Nephron (organoid): ENCODE results near the gene ANKZF1.

ENCODE experiments used
- H3K27ac Mint-ChIP-seq, 3 experiments: 2 replicates each; pipeline ENCODE4 v1.8.0; 2020; ENCODE audit warnings: mixed read lengths in 3 of 3, mild to moderate bottlenecking in 2 of 3, moderate library complexity in 1 of 3
- H3K27me3 Mint-ChIP-seq: 2 replicates; pipeline ENCODE4 v1.8.0; 2021; ENCODE audit warnings: low read depth, mild to moderate bottlenecking, moderate library complexity, mixed read lengths
- H3K36me3 Mint-ChIP-seq: 2 replicates; pipeline ENCODE4 v1.8.0; 2020; ENCODE audit warnings: low read depth, mixed read lengths
- H3K4me1 Mint-ChIP-seq: 2 replicates; pipeline ENCODE4 v1.8.0; 2020; ENCODE audit warnings: mixed read lengths
- H3K4me3 Mint-ChIP-seq, 3 experiments: 2 replicates each; pipeline ENCODE4 v1.8.0; 2020; ENCODE audit warnings: mild to moderate bottlenecking in 3 of 3, mixed read lengths in 3 of 3, moderate library complexity in 2 of 3
- H3K9me3 Mint-ChIP-seq: 2 replicates; pipeline ENCODE4 v1.8.0; 2020; ENCODE audit warnings: mixed read lengths
- TF ChIP-seq, protein P1 (sequence below), 3 experiments: fragments of 200-600 bp; sonication (generic); IDR thresholded peaks; one replicate each; pipeline ENCODE4 v1.5.0; 2021; ENCODE audit warnings: antibody characterized with exemption in 3 of 3; ENCODE audit not compliant: unreplicated experiment in 3 of 3

The ANKZF1 gene

DNA sequence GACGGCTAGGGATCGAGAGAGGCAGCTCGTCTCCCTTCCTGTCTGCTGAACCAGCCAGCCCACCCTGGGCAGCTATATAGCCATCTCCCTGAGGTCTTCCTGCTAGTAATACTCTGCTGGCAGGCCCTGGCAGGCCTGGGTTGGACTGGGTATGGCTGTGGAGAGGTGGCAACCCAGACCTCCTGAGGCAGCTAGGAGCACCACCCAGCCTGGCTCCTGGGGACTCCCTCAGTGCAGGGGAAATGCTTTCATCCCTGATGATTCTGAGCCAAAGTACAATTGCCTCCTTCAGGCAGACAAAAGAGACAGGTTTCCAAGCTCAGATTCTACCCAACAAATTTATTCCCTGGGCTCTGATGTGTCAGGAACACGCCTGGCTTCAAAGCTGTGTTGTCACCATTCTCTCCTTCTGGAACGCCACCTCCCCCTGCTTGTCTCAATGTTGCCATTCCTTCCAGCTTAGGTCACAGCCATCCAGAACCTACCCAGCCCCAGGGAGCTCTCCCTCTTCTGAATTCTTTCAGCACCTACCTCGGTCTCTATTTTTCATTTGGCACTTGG, 44.8 kb downstream of the ANKZF1 start:
- Mint-ChIP-seq H3K9me3 (no peaks in the 10 kb centered on the region), H3K4me1 (peaks cover 26% of the 10 kb centered on the region), H3K27ac (peak overlapping the region in 2 of 3 experiments; percentile 52 to 69), H3K27me3 (peaks cover 35% of the 10 kb centered on the region), H3K36me3 (no peaks in the 10 kb centered on the region), H3K4me3 (no peak overlapping the region)
- TF ChIP-seq, protein P1, sequence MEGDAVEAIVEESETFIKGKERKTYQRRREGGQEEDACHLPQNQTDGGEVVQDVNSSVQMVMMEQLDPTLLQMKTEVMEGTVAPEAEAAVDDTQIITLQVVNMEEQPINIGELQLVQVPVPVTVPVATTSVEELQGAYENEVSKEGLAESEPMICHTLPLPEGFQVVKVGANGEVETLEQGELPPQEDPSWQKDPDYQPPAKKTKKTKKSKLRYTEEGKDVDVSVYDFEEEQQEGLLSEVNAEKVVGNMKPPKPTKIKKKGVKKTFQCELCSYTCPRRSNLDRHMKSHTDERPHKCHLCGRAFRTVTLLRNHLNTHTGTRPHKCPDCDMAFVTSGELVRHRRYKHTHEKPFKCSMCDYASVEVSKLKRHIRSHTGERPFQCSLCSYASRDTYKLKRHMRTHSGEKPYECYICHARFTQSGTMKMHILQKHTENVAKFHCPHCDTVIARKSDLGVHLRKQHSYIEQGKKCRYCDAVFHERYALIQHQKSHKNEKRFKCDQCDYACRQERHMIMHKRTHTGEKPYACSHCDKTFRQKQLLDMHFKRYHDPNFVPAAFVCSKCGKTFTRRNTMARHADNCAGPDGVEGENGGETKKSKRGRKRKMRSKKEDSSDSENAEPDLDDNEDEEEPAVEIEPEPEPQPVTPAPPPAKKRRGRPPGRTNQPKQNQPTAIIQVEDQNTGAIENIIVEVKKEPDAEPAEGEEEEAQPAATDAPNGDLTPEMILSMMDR (IDR thresholded peaks at IDR 0.05; ENCODE audit: unreplicated experiment in 3 of 3): no peak

DNA sequence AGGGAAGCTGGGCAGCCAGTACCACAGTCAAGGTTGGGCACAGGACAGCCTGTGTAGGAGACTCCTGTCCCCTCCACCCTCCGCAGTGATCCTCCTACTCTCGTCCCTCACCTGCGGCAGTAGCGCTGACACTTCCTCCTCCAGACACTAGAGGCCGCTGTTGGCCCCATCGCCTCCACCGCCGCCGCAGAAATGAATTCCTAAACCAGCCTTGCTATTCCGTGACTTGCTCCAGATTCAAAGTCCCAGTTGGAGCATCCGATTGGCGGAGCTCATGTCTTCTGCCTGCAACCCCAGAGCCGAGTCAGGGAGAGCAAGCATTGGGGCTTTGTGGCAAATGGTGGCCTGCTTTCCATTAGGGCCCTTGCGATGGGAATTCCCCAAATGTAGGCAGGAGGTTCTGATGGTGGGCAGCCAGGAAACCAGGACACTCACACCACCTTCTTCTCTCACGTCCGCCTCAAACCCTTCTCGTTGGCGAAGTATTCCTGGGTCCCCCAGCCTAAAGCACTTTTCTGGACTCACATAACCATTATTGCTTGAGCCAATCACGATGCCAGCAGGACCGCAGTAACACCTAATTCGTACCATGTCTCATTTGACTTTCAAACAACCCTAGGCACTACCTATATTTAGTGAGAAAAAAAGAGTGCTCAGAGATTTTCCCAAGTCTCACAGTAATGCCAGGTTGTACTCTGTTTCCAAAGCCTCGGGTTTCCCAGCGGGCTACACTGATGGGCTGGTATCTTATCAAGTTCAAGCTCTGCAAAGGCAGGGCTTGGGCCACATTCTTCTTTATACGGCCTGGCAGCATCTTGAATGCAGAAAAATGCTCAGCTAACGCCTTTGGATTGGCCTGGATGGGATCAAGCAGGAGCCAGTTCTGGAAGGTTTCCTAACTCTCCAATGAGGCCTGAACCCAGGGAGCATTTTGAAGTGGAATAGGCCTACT, 48.4 kb downstream of the ANKZF1 start:
- H3K9me3 Mint-ChIP-seq: no peaks in the 10 kb centered on the region
- peaks cover 18% of the 10 kb centered on the region for H3K27me3 Mint-ChIP-seq
- peak overlapping the region; percentile 85 to 95 (median 93) for H3K4me3 Mint-ChIP-seq
- peaks cover 50% of the 10 kb centered on the region for H3K4me1 Mint-ChIP-seq
- TF ChIP-seq, protein P1 (IDR thresholded peaks at IDR 0.05; ENCODE audit: unreplicated experiment in 3 of 3): peak; percentile 96 to 99 (median 99)
- H3K27ac Mint-ChIP-seq: peak overlapping the region; percentile 81 to 97 (median 86)
- peaks cover 15% of the 10 kb centered on the region for H3K36me3 Mint-ChIP-seq

DNA sequence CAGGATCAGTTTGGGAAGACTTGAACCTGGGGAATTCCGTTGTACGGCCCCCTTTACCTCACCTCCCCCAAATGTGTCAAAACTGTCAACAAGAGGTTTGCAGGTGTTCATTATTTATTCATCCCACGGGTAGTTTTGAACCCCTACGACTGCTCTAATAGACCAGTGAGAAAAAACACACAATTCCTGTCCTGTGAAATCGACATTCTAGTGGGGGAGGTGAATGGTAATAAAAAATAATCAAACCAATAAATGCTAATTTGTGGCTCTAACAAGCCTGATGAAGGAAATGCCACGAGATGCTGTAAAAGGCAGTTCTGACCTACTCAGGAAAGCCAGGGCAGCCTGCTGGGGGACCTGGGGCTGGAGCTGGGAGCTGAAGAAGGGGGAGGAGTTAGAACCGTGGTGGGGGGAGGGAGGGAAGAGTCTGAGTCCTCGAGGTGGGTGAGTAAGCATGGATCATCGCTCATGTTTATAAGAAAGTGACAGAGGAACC, 49.1 kb downstream of the ANKZF1 start:
- H3K9me3 Mint-ChIP-seq: no peaks in the 10 kb centered on the region
- TF ChIP-seq, protein P1 (IDR thresholded peaks at IDR 0.05; ENCODE audit: unreplicated experiment in 3 of 3): no peak
- peaks cover 20% of the 10 kb centered on the region for H3K36me3 Mint-ChIP-seq

DNA sequence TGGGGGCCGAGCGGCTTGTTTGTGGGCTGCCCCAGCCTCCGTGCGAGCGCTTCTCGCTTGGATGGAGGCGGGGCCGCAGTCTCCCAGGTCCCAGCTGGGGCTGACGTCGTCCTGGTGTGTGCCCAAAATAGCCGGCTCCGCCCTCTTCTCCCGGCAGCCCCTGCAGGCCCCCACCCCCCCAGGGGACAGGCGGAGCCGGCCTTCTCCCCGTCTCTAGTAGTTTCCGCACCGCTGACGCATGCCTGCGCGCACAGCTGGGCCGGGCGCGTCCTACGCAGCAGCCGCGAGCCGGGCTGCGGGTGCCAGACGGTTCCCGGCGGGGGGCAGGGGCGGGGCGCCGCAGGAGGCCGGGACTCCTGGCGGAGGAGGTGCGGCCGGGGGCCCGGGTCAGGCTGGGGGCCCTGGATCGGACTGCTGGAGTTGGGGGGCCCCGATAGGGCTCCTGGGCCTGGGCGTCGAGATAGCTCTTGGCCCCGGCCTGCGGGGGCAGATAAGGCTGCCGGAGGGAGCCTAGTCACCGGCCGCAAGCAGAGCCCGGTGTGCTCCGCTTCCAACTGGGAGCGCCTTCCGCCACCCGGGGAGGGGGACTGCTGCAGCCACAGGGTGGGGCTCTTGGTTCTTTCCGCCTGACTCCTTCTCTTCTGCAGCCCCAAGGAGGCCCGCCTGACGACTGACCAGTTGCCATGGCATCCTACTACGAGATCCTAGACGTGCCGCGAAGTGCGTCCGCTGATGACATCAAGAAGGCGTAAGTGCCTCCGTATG, 49.7 kb downstream of the ANKZF1 start, which contains the start of gene DNAJB2:
DNAJB2 (plus strand) TSS at position 216 of the 765 bp plus-strand sequence; CDS start at position 684, 468 bp downstream.
- peaks cover 22% of the 10 kb centered on the region for H3K36me3 Mint-ChIP-seq
- H3K4me1 Mint-ChIP-seq: peaks cover 56% of the 10 kb centered on the region
- peak within 1 kb of the TSS; percentile 86 to 97 (median 92) for H3K27ac Mint-ChIP-seq
- peak within 1 kb of the TSS; percentile 92 to 95 (median 93) for H3K4me3 Mint-ChIP-seq
- no peaks in the 10 kb centered on the region for H3K9me3 Mint-ChIP-seq
- peaks cover 14% of the 10 kb centered on the region for H3K27me3 Mint-ChIP-seq
- TF ChIP-seq, protein P1 (IDR thresholded peaks at IDR 0.05; ENCODE audit: unreplicated experiment in 3 of 3): peak in 2 of 3 experiments; percentile 14 to 16

More for the DNA sequence above, 49.1 kb downstream of the ANKZF1 start:
- Mint-ChIP-seq H3K4me3 (peak overlapping the region; percentile 85 to 95 (median 93)), H3K4me1 (peaks cover 55% of the 10 kb centered on the region), H3K27me3 (peaks cover 14% of the 10 kb centered on the region), H3K27ac (peak overlapping the region; percentile 81 to 97 (median 86))

DNA sequence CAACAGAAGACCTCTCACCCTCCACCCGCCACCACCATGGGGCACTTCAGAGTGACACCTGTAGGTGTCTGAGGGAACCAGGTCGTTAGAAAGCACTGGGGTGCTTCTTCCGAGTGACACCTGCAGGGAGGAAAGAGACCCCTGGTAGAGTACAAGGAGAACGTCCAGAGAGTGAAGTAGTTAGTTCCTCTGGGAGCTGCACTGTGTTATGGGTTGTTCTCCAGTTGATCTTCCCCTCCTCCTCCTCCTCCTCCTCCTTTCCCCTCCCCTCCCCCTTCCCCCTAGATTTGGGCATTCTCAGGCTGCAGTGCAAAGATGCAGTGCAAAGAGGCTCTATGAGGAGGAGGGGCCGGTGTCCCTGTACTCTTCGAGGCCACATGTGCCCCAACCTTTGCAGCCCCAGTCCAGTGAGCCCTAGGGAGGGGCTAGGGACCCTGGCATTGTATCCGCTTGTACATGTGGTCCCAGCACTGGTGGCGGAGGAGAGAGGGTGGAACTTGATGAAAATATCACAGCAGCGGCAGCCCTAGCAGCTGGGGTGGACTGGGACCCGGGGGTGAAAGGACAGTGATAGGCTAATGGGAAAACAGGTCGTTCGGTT, 50.4 kb downstream of the ANKZF1 start:
- peaks cover 51% of the 10 kb centered on the region for H3K4me1 Mint-ChIP-seq
- no peaks in the 10 kb centered on the region for H3K9me3 Mint-ChIP-seq
- peak overlapping the region; percentile 92 to 95 (median 93) for H3K4me3 Mint-ChIP-seq
- H3K27me3 Mint-ChIP-seq: peaks cover 10% of the 10 kb centered on the region
- peak overlapping the region; percentile 86 to 97 (median 92) for H3K27ac Mint-ChIP-seq
- TF ChIP-seq, protein P1 (IDR thresholded peaks at IDR 0.05; ENCODE audit: unreplicated experiment in 3 of 3): no peak
- peaks cover 22% of the 10 kb centered on the region for H3K36me3 Mint-ChIP-seq
